Astrocyte (in vitro differentiated cells and primary cell): ENCODE measurements around the gene GABBR2. TPM values are rescaled to one million over a fixed set of nuclear protein-coding genes. Genes with fewer than 3 reads are reported as not detected.

Experiments used
- DNase-seq: peaks from one replicate; pipeline ENCODE4 v3.0.0-alpha.2; 2010; ENCODE audit warnings: low read depth
- FAIRE-seq: peaks from 2 replicates; lab custom pipeline; 2011; peaks lifted over from hg19 to GRCh38; lab: Jason Lieb, UNC
- H2AFZ ChIP-seq: 2 replicates; pipeline ENCODE4 v1.6.0; 2012; ENCODE audit warnings: low read depth, low read length, inconsistent platforms
- H3K27ac ChIP-seq: 2 replicates; pipeline ENCODE4 v1.5.1; 2011; ENCODE audit warnings: low read depth, low read length, inconsistent platforms
- H3K27me3 ChIP-seq: 2 replicates; pipeline ENCODE4 v1.6.0; 2011; ENCODE audit warnings: low read length, inconsistent platforms; ENCODE audit not compliant: insufficient read depth
- H3K36me3 ChIP-seq: 2 replicates; pipeline ENCODE4 v1.5.1; 2011; ENCODE audit warnings: low read length, inconsistent platforms; ENCODE audit not compliant: insufficient read depth
- H3K4me1 ChIP-seq: 2 replicates; pipeline ENCODE4 v1.5.1; 2011; ENCODE audit warnings: low read length, inconsistent platforms; ENCODE audit not compliant: insufficient read depth
- H3K4me2 ChIP-seq: 2 replicates; pipeline ENCODE4 v1.6.0; 2012; ENCODE audit warnings: low read length, inconsistent platforms
- H3K4me3 ChIP-seq: 2 replicates; pipeline ENCODE4 v1.5.1; 2011; ENCODE audit warnings: low read depth, mild to moderate bottlenecking, low read length, inconsistent platforms; ENCODE audit not compliant: insufficient read depth
- H3K79me2 ChIP-seq: 2 replicates; pipeline ENCODE4 v1.6.0; 2012; ENCODE audit warnings: mild to moderate bottlenecking, low read length, inconsistent platforms; ENCODE audit not compliant: insufficient read depth
- H3K9ac ChIP-seq: 2 replicates; pipeline ENCODE4 v1.6.0; 2012; ENCODE audit warnings: mild to moderate bottlenecking, low read length, inconsistent platforms
- H3K9me3 ChIP-seq: 2 replicates; pipeline ENCODE4 v1.5.1; 2012; ENCODE audit warnings: low read depth, mild to moderate bottlenecking, low read length, inconsistent platforms; ENCODE audit not compliant: insufficient read depth
- H4K20me1 ChIP-seq: 2 replicates; pipeline ENCODE4 v1.6.0; 2012; ENCODE audit warnings: low read length, inconsistent platforms; ENCODE audit not compliant: insufficient read depth
- H3K27ac Mint-ChIP-seq: one replicate; pipeline ENCODE4 v1.8.0; 2021; ENCODE audit warnings: mild to moderate bottlenecking, mixed read lengths; ENCODE audit not compliant: unreplicated experiment
- H3K27me3 Mint-ChIP-seq: one replicate; pipeline ENCODE4 v1.8.0; 2021; ENCODE audit warnings: low read depth, mixed read lengths; ENCODE audit not compliant: unreplicated experiment
- H3K36me3 Mint-ChIP-seq: one replicate; pipeline ENCODE4 v1.8.0; 2021; ENCODE audit warnings: low read depth, mixed read lengths; ENCODE audit not compliant: unreplicated experiment
- H3K4me1 Mint-ChIP-seq: one replicate; pipeline ENCODE4 v1.8.0; 2021; ENCODE audit warnings: low read depth, mixed read lengths; ENCODE audit not compliant: unreplicated experiment
- H3K4me3 Mint-ChIP-seq: one replicate; pipeline ENCODE4 v1.8.0; 2021; ENCODE audit warnings: mild to moderate bottlenecking, moderate library complexity, mixed read lengths; ENCODE audit not compliant: unreplicated experiment
- H3K9me3 Mint-ChIP-seq: one replicate; pipeline ENCODE4 v1.8.0; 2021; ENCODE audit warnings: mild to moderate bottlenecking, mixed read lengths; ENCODE audit not compliant: unreplicated experiment
- EZH2 ChIP-seq: IDR thresholded peaks from 2 replicates; pipeline ENCODE4 v1.6.1; 2012; ENCODE audit warnings: mild to moderate bottlenecking, low read length, inconsistent platforms; ENCODE audit not compliant: insufficient read depth
- total RNA-seq: library from RNA; stranded (reverse); gene quantifications from 2 replicates; pipeline ENCODE4 v1.2.1, GENCODE V29; 2021
- TF ChIP-seq, protein P1 (sequence below): IDR thresholded peaks from 2 replicates; pipeline ENCODE4 v1.5.1; 2011; ENCODE audit warnings: low read depth, mild to moderate bottlenecking, inconsistent platforms, low read length, moderate library complexity; ENCODE audit not compliant: insufficient read depth

Gene GABBR2
- total RNA-seq, 1 donor from 2014 or later, result 2.0 TPM

- Histone ChIP-seq H3K4me2 (peak overlapping the region; percentile 89), H3K4me3 (no peak overlapping the region), H3K4me1 (peaks cover 10% of the 10 kb centered on the region), H2AFZ (peak overlapping the region; percentile 60), H3K9me3 (no peaks in the 10 kb centered on the region), H3K27ac (no peak overlapping the region), H3K27me3 (peaks cover 56% of the 10 kb centered on the region), H4K20me1 (no peaks in the 10 kb centered on the region), H3K9ac (no peak overlapping the region), H3K79me2 (no peaks in the 10 kb centered on the region), H3K36me3 (no peaks in the 10 kb centered on the region)
- Mint-ChIP-seq H3K27me3 (peaks cover 68% of the 10 kb centered on the region), H3K36me3 (peaks cover 1% of the 10 kb centered on the region), H3K27ac (peak overlapping the region; percentile 62), H3K4me1 (peaks cover 3% of the 10 kb centered on the region), H3K9me3 (no peaks in the 10 kb centered on the region), H3K4me3 (peak overlapping the region; percentile 37)
- TF ChIP-seq EZH2, result no peak
- TF ChIP-seq, protein P1, sequence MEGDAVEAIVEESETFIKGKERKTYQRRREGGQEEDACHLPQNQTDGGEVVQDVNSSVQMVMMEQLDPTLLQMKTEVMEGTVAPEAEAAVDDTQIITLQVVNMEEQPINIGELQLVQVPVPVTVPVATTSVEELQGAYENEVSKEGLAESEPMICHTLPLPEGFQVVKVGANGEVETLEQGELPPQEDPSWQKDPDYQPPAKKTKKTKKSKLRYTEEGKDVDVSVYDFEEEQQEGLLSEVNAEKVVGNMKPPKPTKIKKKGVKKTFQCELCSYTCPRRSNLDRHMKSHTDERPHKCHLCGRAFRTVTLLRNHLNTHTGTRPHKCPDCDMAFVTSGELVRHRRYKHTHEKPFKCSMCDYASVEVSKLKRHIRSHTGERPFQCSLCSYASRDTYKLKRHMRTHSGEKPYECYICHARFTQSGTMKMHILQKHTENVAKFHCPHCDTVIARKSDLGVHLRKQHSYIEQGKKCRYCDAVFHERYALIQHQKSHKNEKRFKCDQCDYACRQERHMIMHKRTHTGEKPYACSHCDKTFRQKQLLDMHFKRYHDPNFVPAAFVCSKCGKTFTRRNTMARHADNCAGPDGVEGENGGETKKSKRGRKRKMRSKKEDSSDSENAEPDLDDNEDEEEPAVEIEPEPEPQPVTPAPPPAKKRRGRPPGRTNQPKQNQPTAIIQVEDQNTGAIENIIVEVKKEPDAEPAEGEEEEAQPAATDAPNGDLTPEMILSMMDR, result no peak
- FAIRE-seq, result no peak
- DNase-seq, result peak; percentile 22
Observed at GRCh38 chr9:98706651-98707165, 2.0 kb downstream of the GABBR2 start.

GRCh38 chr9:98702835-98703380 is 5.8 kb downstream of the GABBR2 start:
- H3K4me3 ChIP-seq, result no peak overlapping the region
- H3K36me3 Mint-ChIP-seq, result peaks cover 1% of the 10 kb centered on the region
- H4K20me1 ChIP-seq, result no peaks in the 10 kb centered on the region
- H3K27me3 ChIP-seq, result peaks cover 52% of the 10 kb centered on the region
- H3K4me2 ChIP-seq, result no peak overlapping the region
- H3K36me3 ChIP-seq, result no peaks in the 10 kb centered on the region
- H3K4me1 Mint-ChIP-seq, result peaks cover 3% of the 10 kb centered on the region
- FAIRE-seq, result no peak
- peak overlapping the region; percentile 30 for H3K4me3 Mint-ChIP-seq
- peaks cover 7% of the 10 kb centered on the region for H3K9me3 Mint-ChIP-seq
- no peak for TF ChIP-seq EZH2
- TF ChIP-seq, protein P1, result no peak
- H3K9ac ChIP-seq, result no peak overlapping the region
- no peak overlapping the region for H3K27ac Mint-ChIP-seq
- no peaks in the 10 kb centered on the region for H3K79me2 ChIP-seq
- H3K4me1 ChIP-seq, result peaks cover 6% of the 10 kb centered on the region
- no peaks in the 10 kb centered on the region for H3K9me3 ChIP-seq
- DNase-seq, result no peak
- peaks cover 77% of the 10 kb centered on the region for H3K27me3 Mint-ChIP-seq
- H3K27ac ChIP-seq, result no peak overlapping the region
- H2AFZ ChIP-seq, result no peak overlapping the region

DNA sequence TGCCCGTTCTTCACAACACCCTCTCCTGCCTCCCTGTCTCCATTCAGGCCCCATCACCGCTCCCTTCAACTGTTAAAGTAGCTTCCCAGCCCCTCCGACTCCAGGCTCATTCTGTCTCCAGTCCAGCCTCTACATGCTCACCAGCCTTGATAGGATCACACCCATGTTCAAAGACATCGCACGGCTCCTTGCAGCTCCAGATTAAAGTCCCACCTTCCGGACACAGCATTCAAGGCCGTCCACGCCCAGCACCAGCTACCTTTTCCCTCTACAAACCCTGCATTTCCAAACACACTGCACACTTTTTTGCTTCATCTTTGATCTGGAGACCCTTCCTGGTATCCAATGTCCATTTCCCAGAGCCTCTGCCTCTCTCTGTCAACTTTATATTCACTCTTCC is 6.4 kb downstream of the GABBR2 start:
- no peak overlapping the region for H3K27ac ChIP-seq
- peaks cover 1% of the 10 kb centered on the region for H3K36me3 Mint-ChIP-seq
- peaks cover 82% of the 10 kb centered on the region for H3K27me3 Mint-ChIP-seq
- H3K9me3 Mint-ChIP-seq, result peaks cover 7% of the 10 kb centered on the region
- no peak overlapping the region for H3K9ac ChIP-seq
- no peak overlapping the region for H3K4me3 Mint-ChIP-seq
- peaks cover 3% of the 10 kb centered on the region for H3K4me1 Mint-ChIP-seq
- no peak overlapping the region for H3K4me3 ChIP-seq
- H3K9me3 ChIP-seq, result no peaks in the 10 kb centered on the region
- H3K36me3 ChIP-seq, result no peaks in the 10 kb centered on the region
- no peak overlapping the region for H2AFZ ChIP-seq
- no peaks in the 10 kb centered on the region for H3K79me2 ChIP-seq
- H3K27me3 ChIP-seq, result peaks cover 53% of the 10 kb centered on the region
- DNase-seq, result no peak
- no peak overlapping the region for H3K27ac Mint-ChIP-seq
- H4K20me1 ChIP-seq, result no peaks in the 10 kb centered on the region
- H3K4me1 ChIP-seq, result peaks cover 6% of the 10 kb centered on the region
- H3K4me2 ChIP-seq, result no peak overlapping the region
- no peak for FAIRE-seq
- TF ChIP-seq EZH2, result no peak
- TF ChIP-seq, protein P1, result no peak
